GM12878 (cell line): Measurements from ENCODE around the gene FOXD2. TPM values are rescaled to one million over a fixed set of nuclear protein-coding genes. Genes with fewer than 3 reads are reported as not detected.

Experiments
- BCL11A ChIP-seq: IDR thresholded peaks from 2 replicates; pipeline ENCODE4 v1.6.1; 2011; ENCODE audit warnings: low read depth, low read length
- CHD2 ChIP-seq: IDR thresholded peaks from 2 replicates; pipeline ENCODE4 v1.6.1; 2011; ENCODE audit warnings: low read depth, low read length, improper control_type of control experiment, borderline replicate concordance
- CTCF ChIP-seq, 3 experiments: IDR thresholded peaks in 2 of 3; conservative IDR thresholded peaks in 1 of 3; 2 replicates each; pipeline ENCODE4 v1.5.1; 2011; ENCODE audit warnings: low read depth in 3 of 3, low read length in 3 of 3, mild to moderate bottlenecking in 3 of 3, control low read depth in 2 of 3, moderate library complexity in 2 of 3, inconsistent platforms in 1 of 3, mixed read lengths in 1 of 3; ENCODE audit not compliant: control insufficient read depth in 2 of 3, insufficient read depth in 1 of 3; ENCODE audit errors: extremely low read depth in 1 of 3
- ETV6 ChIP-seq, 2 experiments: fragments of 450-650 bp in 1 of 2; IDR thresholded peaks in 1 of 2; conservative IDR thresholded peaks in 1 of 2; 2 replicates each; pipeline ENCODE4 v1.6.1; 2014; ENCODE audit warnings: antibody characterized with exemption in 1 of 2, borderline replicate concordance in 1 of 2, low read depth in 1 of 2, mild to moderate bottlenecking in 1 of 2, moderate library complexity in 1 of 2
- EZH2 ChIP-seq: IDR thresholded peaks from 2 replicates; pipeline ENCODE4 v1.6.1; 2012; ENCODE audit warnings: low read depth, mild to moderate bottlenecking, control low read depth, inconsistent platforms, low read length, borderline replicate concordance; ENCODE audit not compliant: control insufficient read depth
- FOXM1 ChIP-seq: IDR thresholded peaks from 2 replicates; pipeline ENCODE4 v1.6.1; 2012; ENCODE audit warnings: low read depth, mild to moderate bottlenecking, inconsistent platforms, low read length, moderate library complexity
- HCFC1 ChIP-seq: fragments of 150-350 bp; IDR thresholded peaks from 2 replicates; pipeline ENCODE4 v1.6.1; 2014; ENCODE audit warnings: low read length
- HDAC6 ChIP-seq: fragments of 200-600 bp; sonication (generic); IDR thresholded peaks from one replicate; pipeline ENCODE4 v1.8.0; 2017; ENCODE audit warnings: antibody characterized with exemption; ENCODE audit not compliant: unreplicated experiment
- JUNB ChIP-seq: IDR thresholded peaks from 2 replicates; pipeline ENCODE4 v1.6.1; 2016; ENCODE audit warnings: antibody characterized with exemption, mild to moderate bottlenecking
- MTA2 ChIP-seq: fragments of 450-650 bp; IDR thresholded peaks from 2 replicates; pipeline ENCODE4 v1.6.1; 2016; ENCODE audit warnings: low read depth, mild to moderate bottlenecking, moderate library complexity
- MXI1 ChIP-seq: fragments of 150-350 bp; IDR thresholded peaks from 2 replicates; pipeline ENCODE4 v1.6.1; 2011; ENCODE audit warnings: low read depth, mild to moderate bottlenecking, inconsistent platforms, low read length, improper control_type of control experiment
- NBN ChIP-seq: fragments of 450-650 bp; IDR thresholded peaks from 2 replicates; pipeline ENCODE4 v1.6.1; 2016
- NFXL1 ChIP-seq: fragments of 450-650 bp; IDR thresholded peaks from 2 replicates; pipeline ENCODE4 v1.6.1; 2017; ENCODE audit warnings: antibody characterized with exemption, mild to moderate bottlenecking, borderline replicate concordance
- NR2F1 ChIP-seq: fragments of 450-650 bp; conservative IDR thresholded peaks from 2 replicates; pipeline ENCODE4 v1.6.1; 2017; ENCODE audit warnings: mild to moderate bottlenecking
- RFX5 ChIP-seq: IDR thresholded peaks from 2 replicates; pipeline ENCODE4 v1.6.1; 2011; ENCODE audit warnings: low read depth, low read length, improper control_type of control experiment
- SUPT20H ChIP-seq: IDR thresholded peaks from 2 replicates; pipeline ENCODE4 v1.6.1; 2011; ENCODE audit warnings: low read depth, mild to moderate bottlenecking, low read length, moderate library complexity, borderline replicate concordance; ENCODE audit not compliant: control insufficient read depth
- TCF3 ChIP-seq: IDR thresholded peaks from 2 replicates; pipeline ENCODE4 v1.6.1; 2012; ENCODE audit warnings: low read depth, mild to moderate bottlenecking, low read length, borderline replicate concordance; ENCODE audit not compliant: insufficient read depth
- ZBTB4 ChIP-seq: fragments of 450-650 bp; formaldehyde crosslinking; IDR thresholded peaks from 2 replicates; pipeline ENCODE4 v1.4.0; 2022; ENCODE audit warnings: mild to moderate bottlenecking, moderate library complexity
- ZSCAN29 ChIP-seq: fragments of 450-650 bp; IDR thresholded peaks from 2 replicates; pipeline ENCODE4 v1.6.1; 2017; ENCODE audit warnings: mild to moderate bottlenecking, moderate library complexity
- polyA plus RNA-seq, 11 experiments: library from polyadenylated mRNA; depleted of rRNA in 4 of 11; unstranded in 6 of 11; stranded (reverse) in 5 of 11; fragments of >200 nt; fragmentation: Nextera tagmentation in 4 of 11; fragmentation: Illumina TruSeq in 1 of 11; extraction: Ambion mirVana in 4 of 11; extraction: Trizol in 1 of 11; gene quantifications; 1 replicate in 1 of 11; 2 replicates in 10 of 11; pipeline versions ENCODE4 v1.2.1 to v1.2.3, GENCODE V29; 2011 to 2016; ENCODE audit warnings: inconsistent platforms in 2 of 11, missing spikeins in 2 of 11, low read depth in 1 of 11
- total RNA-seq, 4 experiments: library from RNA; depleted of rRNA in 3 of 4; stranded (reverse); fragments of >200 nt in 3 of 4; fragmentation: Illumina TruSeq in 1 of 4; extraction: Trizol in 1 of 4; gene quantifications; 2 replicates each; pipeline versions ENCODE4 v1.2.1 to v1.2.3, GENCODE V29; 2013 to 2021
- TF ChIP-seq, protein P1 (sequence below): fragments of 450-650 bp; IDR thresholded peaks from 2 replicates; pipeline ENCODE4 v1.6.1; 2017; ENCODE audit warnings: mild to moderate bottlenecking
- TF ChIP-seq, protein P2 (sequence below): IDR thresholded peaks from 2 replicates; pipeline ENCODE4 v1.6.1; 2012; ENCODE audit warnings: low read depth, low read length, improper control_type of control experiment

FOXD2 gene
- total and polyA plus RNA-seq, 10 of the 15 experiments (the other 5 are each of a cell fraction or from before 2014, with no cell fraction given), result under 0.01 to 0.27 (median 0.04) TPM; not detected in 1

DNA sequence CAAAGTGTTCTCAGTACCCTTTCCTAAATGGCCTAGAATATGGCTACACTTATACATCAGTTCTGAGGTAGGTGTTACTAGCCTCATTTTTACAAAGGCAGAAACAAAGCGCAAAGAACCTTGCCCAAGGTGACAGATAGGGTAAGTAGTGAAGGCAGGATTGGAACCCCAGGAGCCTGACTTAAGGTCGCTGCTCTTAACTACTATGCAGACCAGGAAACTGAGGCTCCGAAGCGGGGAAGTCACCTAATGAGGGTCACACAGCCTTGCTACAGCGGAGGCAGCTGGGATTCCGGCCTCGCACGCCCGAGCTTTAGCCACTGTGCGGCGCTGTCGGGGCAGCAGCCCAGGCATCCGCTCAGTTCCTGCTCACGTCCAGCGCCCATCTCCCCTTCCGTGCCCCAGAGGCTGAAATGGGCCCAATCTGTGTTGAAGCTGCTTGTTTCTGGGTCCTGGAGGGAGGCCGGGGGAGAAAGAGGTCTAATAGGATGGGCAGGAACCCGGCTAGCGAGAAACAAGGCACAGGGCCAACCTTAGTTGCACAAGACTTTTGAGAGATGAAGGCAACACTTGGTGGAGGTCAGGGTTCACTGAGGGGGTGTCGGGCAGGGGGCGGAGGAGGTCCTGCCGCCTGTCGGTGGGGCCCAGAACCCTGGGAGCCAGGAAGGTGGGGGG lies 1.4 kb upstream of the FOXD2 start (continued):
- TF ChIP-seq, protein P1, sequence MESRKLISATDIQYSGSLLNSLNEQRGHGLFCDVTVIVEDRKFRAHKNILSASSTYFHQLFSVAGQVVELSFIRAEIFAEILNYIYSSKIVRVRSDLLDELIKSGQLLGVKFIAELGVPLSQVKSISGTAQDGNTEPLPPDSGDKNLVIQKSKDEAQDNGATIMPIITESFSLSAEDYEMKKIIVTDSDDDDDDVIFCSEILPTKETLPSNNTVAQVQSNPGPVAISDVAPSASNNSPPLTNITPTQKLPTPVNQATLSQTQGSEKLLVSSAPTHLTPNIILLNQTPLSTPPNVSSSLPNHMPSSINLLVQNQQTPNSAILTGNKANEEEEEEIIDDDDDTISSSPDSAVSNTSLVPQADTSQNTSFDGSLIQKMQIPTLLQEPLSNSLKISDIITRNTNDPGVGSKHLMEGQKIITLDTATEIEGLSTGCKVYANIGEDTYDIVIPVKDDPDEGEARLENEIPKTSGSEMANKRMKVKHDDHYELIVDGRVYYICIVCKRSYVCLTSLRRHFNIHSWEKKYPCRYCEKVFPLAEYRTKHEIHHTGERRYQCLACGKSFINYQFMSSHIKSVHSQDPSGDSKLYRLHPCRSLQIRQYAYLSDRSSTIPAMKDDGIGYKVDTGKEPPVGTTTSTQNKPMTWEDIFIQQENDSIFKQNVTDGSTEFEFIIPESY, result no peak
- TF ChIP-seq ZSCAN29, result no peak
- TF ChIP-seq CTCF (IDR thresholded peaks at IDR 0.05 in 2 of 3, conservative IDR thresholded peaks at IDR 0.05 in 1 of 3; ENCODE audit: control insufficient read depth in 2 of 3, extremely low read depth in 1 of 3, insufficient read depth in 1 of 3, low read depth in 3 of 3, low read length in 3 of 3), result peak; percentile 96 to 100 (median 100)
- 0 out of 2 replicates have a peak, but pooled peaks have one; percentile 21 for TF ChIP-seq RFX5
- TF ChIP-seq ETV6 (conservative IDR thresholded peaks at IDR 0.05 in 1 of 2, IDR thresholded peaks at IDR 0.05 in 1 of 2; ENCODE audit: borderline replicate concordance in 1 of 2, low read depth in 1 of 2), result no peak
- TF ChIP-seq JUNB, result no peak
- peak; percentile 86 for TF ChIP-seq NR2F1
- TF ChIP-seq HDAC6, result no peak
- no peak for TF ChIP-seq SUPT20H
- TF ChIP-seq FOXM1, result no peak
- TF ChIP-seq, protein P2, sequence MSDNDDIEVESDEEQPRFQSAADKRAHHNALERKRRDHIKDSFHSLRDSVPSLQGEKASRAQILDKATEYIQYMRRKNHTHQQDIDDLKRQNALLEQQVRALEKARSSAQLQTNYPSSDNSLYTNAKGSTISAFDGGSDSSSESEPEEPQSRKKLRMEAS, result peak; percentile 34; the same call in 1 of the 2 replicates
- 0 out of 2 replicates have a peak, but pooled peaks have one; percentile 53 for TF ChIP-seq CHD2
- no peak for TF ChIP-seq TCF3
- peak; percentile 50; the same call in 1 of the 2 replicates for TF ChIP-seq MTA2
- peak; percentile 86 for TF ChIP-seq NBN
- no peak for TF ChIP-seq NFXL1
- TF ChIP-seq EZH2, result no peak
- TF ChIP-seq HCFC1, result peak; percentile 33; the same call in 1 of the 2 replicates
- peak; percentile 66 for TF ChIP-seq MXI1
- TF ChIP-seq ZBTB4 (CRISPR knock-in tag), result no peak
- no peak for TF ChIP-seq BCL11A
